Measurements from ENCODE around the gene ATP1B3.

DNA sequence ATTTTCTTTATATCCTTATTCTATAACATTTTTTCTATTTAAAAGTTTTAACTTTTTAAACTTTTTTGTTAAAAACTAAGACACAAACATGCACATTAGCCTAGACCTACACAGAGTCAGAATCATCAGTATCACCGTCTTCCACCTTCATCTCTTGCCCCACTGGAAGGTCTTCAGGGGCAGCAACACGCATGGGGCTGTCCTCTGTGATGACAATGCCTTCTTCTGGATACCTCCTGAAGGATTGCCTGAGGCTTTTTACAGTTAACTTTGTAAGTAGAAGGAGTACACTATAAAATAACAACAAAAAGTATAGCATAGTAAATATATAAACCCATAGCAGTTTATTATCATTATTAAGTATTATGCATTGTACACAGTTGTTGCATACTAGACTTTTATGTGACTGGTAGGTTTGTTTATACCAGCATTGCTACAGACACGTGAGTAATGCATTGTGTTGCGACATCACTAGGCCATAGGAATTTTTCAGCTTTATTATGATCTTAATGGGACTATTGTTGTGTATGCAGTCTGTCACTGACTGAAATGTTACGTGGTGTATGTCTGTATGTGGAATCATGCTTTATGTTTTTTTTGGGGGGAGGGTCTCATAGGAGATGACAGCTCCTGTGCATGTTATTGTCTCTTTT, 18.2 kb downstream of the ATP1B3 start:
- TF ChIP-seq CTCF (IDR thresholded peaks at IDR 0.05) (no peak), POLR2A (IDR thresholded peaks at IDR 0.05) (no peak)

All from Peyer's patch (tissue), 4 donors.